ENCODE results near the gene MUTYH. TPM values are rescaled to one million over a fixed set of nuclear protein-coding genes. Genes with fewer than 3 reads are reported as not detected.
"Not testable (repeated sequence)": the region's sequence is repeated elsewhere in the genome, so short reads cannot be mapped to it uniquely, and the experiment has no call there.

The MUTYH gene
- total RNA-seq, 2 donors from 2014 or later, result 19.7 to 21.8 TPM

- WGBS, 2 donors, result 80 to 100% methylated on average over 1 of the region's 1 CpG
- H3K4me1 ChIP-seq, result peaks cover 3% of the 10 kb centered on the region
- no peak overlapping the region for H3K27ac ChIP-seq
- no peaks in the 10 kb centered on the region for H3K9me3 ChIP-seq
- no peak for ATAC-seq
- H3K27me3 ChIP-seq, result no peaks in the 10 kb centered on the region
- no peak overlapping the region for H3K4me3 ChIP-seq
- TF ChIP-seq, protein P1, sequence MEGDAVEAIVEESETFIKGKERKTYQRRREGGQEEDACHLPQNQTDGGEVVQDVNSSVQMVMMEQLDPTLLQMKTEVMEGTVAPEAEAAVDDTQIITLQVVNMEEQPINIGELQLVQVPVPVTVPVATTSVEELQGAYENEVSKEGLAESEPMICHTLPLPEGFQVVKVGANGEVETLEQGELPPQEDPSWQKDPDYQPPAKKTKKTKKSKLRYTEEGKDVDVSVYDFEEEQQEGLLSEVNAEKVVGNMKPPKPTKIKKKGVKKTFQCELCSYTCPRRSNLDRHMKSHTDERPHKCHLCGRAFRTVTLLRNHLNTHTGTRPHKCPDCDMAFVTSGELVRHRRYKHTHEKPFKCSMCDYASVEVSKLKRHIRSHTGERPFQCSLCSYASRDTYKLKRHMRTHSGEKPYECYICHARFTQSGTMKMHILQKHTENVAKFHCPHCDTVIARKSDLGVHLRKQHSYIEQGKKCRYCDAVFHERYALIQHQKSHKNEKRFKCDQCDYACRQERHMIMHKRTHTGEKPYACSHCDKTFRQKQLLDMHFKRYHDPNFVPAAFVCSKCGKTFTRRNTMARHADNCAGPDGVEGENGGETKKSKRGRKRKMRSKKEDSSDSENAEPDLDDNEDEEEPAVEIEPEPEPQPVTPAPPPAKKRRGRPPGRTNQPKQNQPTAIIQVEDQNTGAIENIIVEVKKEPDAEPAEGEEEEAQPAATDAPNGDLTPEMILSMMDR (IDR thresholded peaks at IDR 0.05), result no peak
- TF ChIP-seq POLR2A (IDR thresholded peaks at IDR 0.05), result no peak
- intact Hi-C loops (cut with DNase I), result no loop called here
- DNase-seq, result no peak
- no peaks in the 10 kb centered on the region for H3K36me3 ChIP-seq (replicated peaks in 1 of 2; ENCODE audit: insufficient read depth in 1 of 2, low read depth in 2 of 2)
These were observed 40.9 kb downstream of the MUTYH start for GRCh38 chr1:45299296-45299695.

DNA sequence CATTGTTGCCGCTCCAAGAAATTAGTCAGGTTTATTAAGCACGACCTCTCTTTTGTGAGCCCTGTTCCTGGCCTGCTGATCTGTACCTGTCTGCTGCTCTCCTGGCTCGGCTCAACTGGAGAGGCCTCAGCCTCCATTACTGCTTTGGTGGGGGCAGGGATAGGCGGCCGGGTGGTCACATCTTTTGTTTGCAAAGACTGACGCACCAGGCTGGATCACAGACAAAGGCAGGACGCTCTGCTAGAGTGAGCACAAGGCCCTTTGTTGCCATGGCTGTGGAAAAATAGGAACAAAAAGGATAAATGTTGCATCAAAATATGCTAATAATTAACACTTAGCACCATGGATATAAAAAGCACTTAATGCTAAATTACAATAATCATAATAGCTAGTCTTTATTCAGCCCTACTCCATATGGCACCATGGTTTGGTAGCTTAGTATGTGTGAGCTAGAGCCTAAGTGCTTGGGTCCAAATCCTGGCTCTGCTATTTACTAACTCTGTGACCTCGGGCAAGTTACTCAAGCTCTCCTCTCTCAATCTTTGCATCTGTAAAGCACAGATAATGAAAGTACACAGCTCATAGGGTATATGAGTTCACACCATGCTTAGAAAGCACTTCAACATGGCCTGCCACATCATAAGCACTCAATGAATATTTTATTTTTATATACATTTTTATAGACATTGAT lies 42.4 kb downstream of the MUTYH start:
- 63 to 66% methylated on average over 5 to 8 of the region's 8 CpGs for WGBS, 2 donors
- no peak for DNase-seq

GRCh38 chr1:45291716-45292115 lies 48.5 kb downstream of the MUTYH start:
- Histone ChIP-seq H3K36me3 (replicated peaks in 1 of 2; ENCODE audit: insufficient read depth in 1 of 2, low read depth in 2 of 2) (no peaks in the 10 kb centered on the region), H3K4me1 (no peaks in the 10 kb centered on the region), H3K4me3 (no peak overlapping the region), H3K27ac (no peak overlapping the region), H3K27me3 (no peaks in the 10 kb centered on the region), H3K9me3 (no peaks in the 10 kb centered on the region)
- ATAC-seq (no peak), DNase-seq (no peak)
- TF ChIP-seq POLR2A (IDR thresholded peaks at IDR 0.05), result no peak
- TF ChIP-seq, protein P1 (IDR thresholded peaks at IDR 0.05), result no peak
- WGBS, 2 donors, result 50 to 58% methylated on average over 2 of the region's 2 CpGs
- intact Hi-C loops (cut with DNase I), result no loop called here

More for the DNA sequence above, 42.4 kb downstream of the MUTYH start:
- TF ChIP-seq, protein P1 (IDR thresholded peaks at IDR 0.05), result no peak
- TF ChIP-seq POLR2A (IDR thresholded peaks at IDR 0.05), result no peak
- intact Hi-C loops (cut with DNase I), result no loop called here
- no peak overlapping the region for H3K4me3 ChIP-seq
- no peaks in the 10 kb centered on the region for H3K9me3 ChIP-seq
- no peaks in the 10 kb centered on the region for H3K4me1 ChIP-seq
- no peak for ATAC-seq
- no peaks in the 10 kb centered on the region for H3K36me3 ChIP-seq (replicated peaks in 1 of 2; ENCODE audit: insufficient read depth in 1 of 2, low read depth in 2 of 2)
- no peaks in the 10 kb centered on the region for H3K27me3 ChIP-seq
- no peak overlapping the region for H3K27ac ChIP-seq

- H3K36me3 ChIP-seq (replicated peaks in 1 of 2; ENCODE audit: insufficient read depth in 1 of 2, low read depth in 2 of 2); DNase-seq; H3K4me1 ChIP-seq; intact Hi-C loops (cut with DNase I); H3K27ac ChIP-seq; H3K4me3 ChIP-seq; H3K27me3 ChIP-seq; H3K9me3 ChIP-seq; ATAC-seq: not testable (repeated sequence)
- 85 to 91% methylated on average over 6 of the region's 6 CpGs for WGBS, 2 donors
These were observed 49.2 kb downstream of the MUTYH start for GRCh38 chr1:45291002-45291401.

GRCh38 chr1:45286521-45286920 lies 53.7 kb downstream of the MUTYH start:
- H3K4me3 ChIP-seq; H3K4me1 ChIP-seq; intact Hi-C loops (cut with DNase I); H3K27ac ChIP-seq; H3K9me3 ChIP-seq; H3K36me3 ChIP-seq (replicated peaks in 1 of 2; ENCODE audit: insufficient read depth in 1 of 2, low read depth in 2 of 2); ATAC-seq; DNase-seq; H3K27me3 ChIP-seq: not testable (repeated sequence)
- WGBS, 2 donors, result 86 to 87% methylated on average over 3 of the region's 3 CpGs

- 81 to 89% methylated on average over 9 of the region's 9 CpGs for WGBS, 2 donors
- DNase-seq; intact Hi-C loops (cut with DNase I); H3K36me3 ChIP-seq (replicated peaks in 1 of 2; ENCODE audit: insufficient read depth in 1 of 2, low read depth in 2 of 2); H3K4me3 ChIP-seq; H3K27me3 ChIP-seq; ATAC-seq; H3K4me1 ChIP-seq; H3K27ac ChIP-seq; H3K9me3 ChIP-seq: not testable (repeated sequence)
These were observed 55.4 kb downstream of the MUTYH start for GRCh38 chr1:45284858-45285257.
